Activated CD8-positive, alpha-beta memory T cell treated with anti-CD3 and anti-CD28 coated beads, Interleukin-2, amount 10 ng/mL, durations not matched to agents 7 days and 5 days (primary cell): ENCODE results near the gene KIAA1671. TPM values are rescaled to one million over a fixed set of nuclear protein-coding genes. Genes with fewer than 3 reads are reported as not detected.
"Not testable (repeated sequence)": the region's sequence is repeated elsewhere in the genome, so short reads cannot be mapped to it uniquely, and the experiment has no call there.

ENCODE experiments used
- ATAC-seq: fragments of 150-1000 bp; cut with Tn5 transposase; one replicate; pipeline ENCODE4 v1.10.0; 2021; ENCODE audit warnings: moderate library complexity
- CTCF ChIA-PET: fragments of 350-600 bp; sonication (Branson Sonifier 250); formaldehyde crosslinking; loops from one replicate; lab custom pipeline; 2021; ENCODE audit warnings: antibody characterized with exemption; lab: Charles Lee
- DNase-seq: peaks from one replicate; pipeline ENCODE4 v3.0.0-alpha.2; 2020
- H3K27ac Mint-ChIP-seq: one replicate; pipeline ENCODE4 v1.8.0; 2021; ENCODE audit warnings: mild to moderate bottlenecking, mixed read lengths
- H3K27me3 Mint-ChIP-seq: one replicate; pipeline ENCODE4 v1.8.0; 2021; ENCODE audit warnings: mixed read lengths
- H3K36me3 Mint-ChIP-seq: one replicate; pipeline ENCODE4 v1.8.0; 2021; ENCODE audit warnings: mild to moderate bottlenecking, mixed read lengths
- H3K4me1 Mint-ChIP-seq: one replicate; pipeline ENCODE4 v1.8.0; 2021; ENCODE audit warnings: mixed read lengths
- H3K4me3 Mint-ChIP-seq: one replicate; pipeline ENCODE4 v1.8.0; 2021; ENCODE audit warnings: mild to moderate bottlenecking, moderate library complexity, mixed read lengths
- H3K9me3 Mint-ChIP-seq: one replicate; pipeline ENCODE4 v1.8.0; 2022; ENCODE audit warnings: low read depth, mixed read lengths
- total RNA-seq, 2 experiments: library from RNA; stranded (reverse); gene quantifications; one replicate each; pipeline ENCODE4 v1.2.3, GENCODE V29; 2021

Gene KIAA1671
- 10 to 100 TPM; 11.4 to 20.1 TPM for total RNA-seq

GRCh38 chr22:24951942-24952836 is at the start of gene KIAA1671:
Gene KIAA1671, plus strand, starts transcription at chr22:24952716. Its CDS starts 75,284 bp downstream, at chr22:25028000.
- Mint-ChIP-seq H3K9me3 (no peaks in the 10 kb centered on the region), H3K4me3 (peak within 1 kb of the TSS; percentile 74), H3K36me3 (no peaks in the 10 kb centered on the region), H3K27me3 (peaks cover 74% of the 10 kb centered on the region), H3K27ac (peak within 1 kb of the TSS; percentile 60), H3K4me1 (peaks cover 24% of the 10 kb centered on the region)
- CTCF ChIA-PET = interaction anchor here (0.7 to 10.0 kb wide), 5 partner anchors 11 to 110 kb away, joined by 3 to 190 read pairs (median 5); no protein-coding TSS in a partner anchor
- ATAC-seq = peak; percentile 94
- peak; percentile 87 for DNase-seq

GRCh38 chr22:24905909-24906308 is 46.6 kb upstream of the KIAA1671 start:
- CTCF ChIA-PET = no interaction called here
- Mint-ChIP-seq H3K4me1 (no peaks in the 10 kb centered on the region), H3K27me3 (no peaks in the 10 kb centered on the region), H3K9me3 (peaks cover 15% of the 10 kb centered on the region), H3K4me3 (no peak overlapping the region), H3K27ac (no peak overlapping the region), H3K36me3 (peaks cover 5% of the 10 kb centered on the region)
- no peak for ATAC-seq
- DNase-seq = no peak

DNA sequence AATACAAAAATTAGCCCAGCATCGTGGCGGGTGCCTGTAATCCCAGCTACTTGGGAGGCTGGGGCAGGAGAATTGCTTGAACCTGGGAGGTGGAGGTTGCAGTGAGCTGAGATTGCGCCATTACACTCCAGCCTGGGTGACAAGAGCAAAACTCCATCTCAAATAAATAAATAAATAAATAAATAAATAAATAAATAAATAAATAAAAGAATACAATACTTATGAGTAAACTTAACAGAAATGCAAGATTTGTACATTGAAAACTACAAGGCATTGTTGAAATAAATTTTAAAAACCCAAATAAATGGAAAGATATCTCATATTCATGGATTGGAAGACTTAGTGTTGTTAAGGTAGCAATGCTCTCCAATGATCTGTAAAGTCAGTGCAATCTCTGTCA is 45.4 kb upstream of the KIAA1671 start:
- H3K4me1 Mint-ChIP-seq, H3K4me3 Mint-ChIP-seq, ATAC-seq, CTCF ChIA-PET, H3K27me3 Mint-ChIP-seq, DNase-seq, H3K27ac Mint-ChIP-seq, H3K36me3 Mint-ChIP-seq: not testable (repeated sequence)
- H3K9me3 Mint-ChIP-seq = peaks cover 15% of the 10 kb centered on the region

GRCh38 chr22:24920029-24920428 is 32.5 kb upstream of the KIAA1671 start:
- H3K4me1 Mint-ChIP-seq = no peaks in the 10 kb centered on the region
- no peak for DNase-seq
- H3K36me3 Mint-ChIP-seq = no peaks in the 10 kb centered on the region
- no peak overlapping the region for H3K4me3 Mint-ChIP-seq
- no peak for ATAC-seq
- CTCF ChIA-PET = no interaction called here
- H3K27ac Mint-ChIP-seq = no peak overlapping the region
- H3K9me3 Mint-ChIP-seq = no peaks in the 10 kb centered on the region
- no peaks in the 10 kb centered on the region for H3K27me3 Mint-ChIP-seq

- Mint-ChIP-seq H3K4me1 (peaks cover 2% of the 10 kb centered on the region), H3K27ac (no peak overlapping the region), H3K27me3 (peaks cover 8% of the 10 kb centered on the region), H3K9me3 (no peaks in the 10 kb centered on the region), H3K36me3 (no peaks in the 10 kb centered on the region), H3K4me3 (no peak overlapping the region)
- ATAC-seq (no peak), DNase-seq (no peak)
- CTCF ChIA-PET = interaction anchor here (1.1 kb wide), 1 partner anchor 8 kb away, joined by 3 read pairs; no protein-coding TSS in a partner anchor
Measured at GRCh38 chr22:24925586-24926427, 26.7 kb upstream of the KIAA1671 start.

GRCh38 chr22:24926428-24926725 is 26.1 kb upstream of the KIAA1671 start:
- Mint-ChIP-seq H3K4me1 (peaks cover 2% of the 10 kb centered on the region), H3K27me3 (peaks cover 14% of the 10 kb centered on the region), H3K9me3 (no peaks in the 10 kb centered on the region), H3K36me3 (no peaks in the 10 kb centered on the region), H3K27ac (no peak overlapping the region), H3K4me3 (no peak overlapping the region)
- CTCF ChIA-PET = interaction anchor here (1.1 kb wide), 1 partner anchor 8 kb away, joined by 3 read pairs; no protein-coding TSS in a partner anchor
- no peak for ATAC-seq
- no peak for DNase-seq

GRCh38 chr22:24926849-24927579 is 25.5 kb upstream of the KIAA1671 start:
- Mint-ChIP-seq H3K4me1 (peaks cover 2% of the 10 kb centered on the region), H3K9me3 (no peaks in the 10 kb centered on the region), H3K4me3 (no peak overlapping the region), H3K27me3 (peaks cover 20% of the 10 kb centered on the region), H3K36me3 (no peaks in the 10 kb centered on the region), H3K27ac (no peak overlapping the region)
- CTCF ChIA-PET = interaction anchor here (0.9 to 1.7 kb wide), 5 partner anchors 9 to 134 kb away, joined by 3 to 4 read pairs (median 3); no protein-coding TSS in a partner anchor
- no peak for ATAC-seq
- no peak for DNase-seq

DNA sequence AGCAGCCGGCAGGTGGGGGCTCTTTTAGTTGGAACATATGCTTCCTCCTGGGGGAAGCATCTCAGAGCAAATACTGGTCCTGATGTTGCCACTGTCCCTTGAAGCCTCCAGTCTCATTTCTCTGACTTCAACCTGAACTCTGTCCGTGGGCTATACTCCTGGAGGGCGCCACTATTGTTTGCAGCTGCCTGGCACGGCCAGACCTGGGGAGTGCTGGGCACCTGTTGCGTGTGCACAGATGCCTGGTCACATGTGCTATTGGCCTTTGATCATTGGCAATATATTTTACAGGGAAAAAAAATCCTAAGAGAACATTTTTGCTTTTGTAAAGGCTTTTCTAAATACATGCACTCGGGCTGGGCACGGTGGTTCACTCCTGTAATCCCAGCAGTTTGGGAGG is 24.2 kb upstream of the KIAA1671 start:
- H3K36me3 Mint-ChIP-seq = no peaks in the 10 kb centered on the region
- peaks cover 2% of the 10 kb centered on the region for H3K4me1 Mint-ChIP-seq
- no peak overlapping the region for H3K4me3 Mint-ChIP-seq
- ATAC-seq (no peak), DNase-seq (no peak)
- no peaks in the 10 kb centered on the region for H3K9me3 Mint-ChIP-seq
- no peak overlapping the region for H3K27ac Mint-ChIP-seq
- CTCF ChIA-PET = interaction anchor here (1.2 to 1.7 kb wide), 2 partner anchors 10 to 121 kb away, joined by 3 to 4 read pairs; no protein-coding TSS in a partner anchor
- H3K27me3 Mint-ChIP-seq = peaks cover 27% of the 10 kb centered on the region

DNA sequence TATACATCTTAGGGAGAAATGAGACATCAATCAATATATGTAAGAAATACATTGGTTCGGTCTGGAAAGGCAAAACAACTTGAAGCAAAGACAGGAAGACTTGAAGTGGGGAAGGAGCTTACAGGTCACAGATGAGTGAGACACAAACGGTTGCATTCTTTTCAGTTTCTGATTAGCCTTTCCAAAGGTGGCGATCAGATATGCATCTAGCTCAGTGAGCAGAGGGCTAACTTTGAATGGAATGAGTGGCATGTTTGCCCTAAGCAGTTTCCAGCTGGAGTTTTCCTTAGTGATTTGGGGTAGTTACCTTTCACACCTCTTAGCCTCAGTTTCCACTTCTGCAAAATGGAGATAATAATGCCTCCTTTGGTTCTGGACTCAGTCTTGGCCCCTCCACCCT is 21.8 kb upstream of the KIAA1671 start:
- Mint-ChIP-seq H3K27ac (no peak overlapping the region), H3K9me3 (no peaks in the 10 kb centered on the region), H3K4me3 (no peak overlapping the region), H3K27me3 (peaks cover 29% of the 10 kb centered on the region), H3K36me3 (no peaks in the 10 kb centered on the region), H3K4me1 (peaks cover 2% of the 10 kb centered on the region)
- DNase-seq (no peak), ATAC-seq (no peak)
- CTCF ChIA-PET = interaction anchor here (1.4 kb wide), 1 partner anchor 8 kb away, joined by 5 read pairs; no protein-coding TSS in a partner anchor

- no peak overlapping the region for H3K4me3 Mint-ChIP-seq
Measured at GRCh38 chr22:24935771-24936483, 16.6 kb upstream of the KIAA1671 start.

DNA sequence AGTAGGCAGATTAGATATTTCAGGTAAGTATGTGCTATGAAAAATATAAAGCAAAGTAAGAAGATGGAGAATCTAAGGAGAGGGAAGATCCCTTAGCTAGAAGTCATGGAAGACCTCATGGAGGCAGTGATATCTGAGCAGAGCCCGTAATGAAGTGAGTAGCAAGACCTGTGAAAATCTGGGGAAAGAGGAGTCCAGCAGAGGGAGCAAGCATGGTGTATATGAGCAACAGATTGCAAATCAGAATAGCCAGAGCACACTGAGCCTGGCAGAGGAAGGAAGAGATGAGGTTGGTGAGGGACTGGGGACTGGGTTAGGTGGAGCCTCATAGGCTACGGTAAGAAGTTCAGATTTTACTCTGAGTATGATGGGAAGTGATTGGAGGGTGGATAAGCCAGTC is 15.4 kb upstream of the KIAA1671 start:
- H3K4me3 Mint-ChIP-seq = no peak overlapping the region
- DNase-seq (no peak), ATAC-seq (peak; percentile 49)
- no peaks in the 10 kb centered on the region for H3K36me3 Mint-ChIP-seq
- no peaks in the 10 kb centered on the region for H3K4me1 Mint-ChIP-seq
- peaks cover 15% of the 10 kb centered on the region for H3K27me3 Mint-ChIP-seq
- CTCF ChIA-PET = interaction anchor here (1.0 to 7.3 kb wide), 4 partner anchors 90 to 168 kb away, joined by 3 to 83 read pairs (median 44); no protein-coding TSS in a partner anchor
- no peaks in the 10 kb centered on the region for H3K9me3 Mint-ChIP-seq
- H3K27ac Mint-ChIP-seq = no peak overlapping the region

More at GRCh38 chr22:24935771-24936483, 16.6 kb upstream of the KIAA1671 start:
- no peak for DNase-seq
- ATAC-seq = no peak
- H3K9me3 Mint-ChIP-seq = no peaks in the 10 kb centered on the region
- no peaks in the 10 kb centered on the region for H3K4me1 Mint-ChIP-seq
- H3K27ac Mint-ChIP-seq = no peak overlapping the region
- CTCF ChIA-PET = interaction anchor here (7.3 kb wide), 1 partner anchor 121 kb away, joined by 83 read pairs; no protein-coding TSS in a partner anchor
- H3K36me3 Mint-ChIP-seq = no peaks in the 10 kb centered on the region
- H3K27me3 Mint-ChIP-seq = peaks cover 27% of the 10 kb centered on the region

GRCh38 chr22:24938741-24939341 is 13.7 kb upstream of the KIAA1671 start:
- Mint-ChIP-seq H3K4me1 (no peaks in the 10 kb centered on the region), H3K27ac (no peak overlapping the region), H3K9me3 (no peaks in the 10 kb centered on the region), H3K4me3 (no peak overlapping the region), H3K27me3 (peaks cover 10% of the 10 kb centered on the region), H3K36me3 (no peaks in the 10 kb centered on the region)
- peak; percentile 49 for ATAC-seq
- peak; percentile 50 for DNase-seq
- CTCF ChIA-PET = interaction anchor here (0.5 to 7.3 kb wide), 19 partner anchors 9 to 258 kb away, joined by 3 to 83 read pairs (median 3); no protein-coding TSS in a partner anchor
